AG09309 (cell line): ENCODE measurements around the gene DHDH.
"Not testable (repeated sequence)": the region's sequence is repeated elsewhere in the genome, so short reads cannot be mapped to it uniquely, and the experiment has no call there.

Experiments used
- DNase-seq: peaks from one replicate; pipeline ENCODE4 v3.0.0-alpha.2; 2010; ENCODE audit warnings: low read depth
- H3K4me3 ChIP-seq: 2 replicates; pipeline ENCODE4 v1.5.1; 2011; ENCODE audit warnings: mild to moderate bottlenecking, low read depth, low read length, moderate library complexity; ENCODE audit not compliant: control insufficient read depth
- CTCF ChIP-seq: IDR thresholded peaks from 2 replicates; pipeline ENCODE4 v1.5.1; 2011; ENCODE audit warnings: mild to moderate bottlenecking, low read depth, low read length, inconsistent platforms; ENCODE audit not compliant: insufficient read depth, control insufficient read depth; ENCODE audit errors: missing control alignments

DHDH gene

GRCh38 chr19:48933382-48933932 is at the start of gene DHDH:
Gene DHDH (plus strand): TSS chr19:48933699. CDS start chr19:48933722, 23 bp downstream.
- peak within 1 kb of the TSS; percentile 52 for H3K4me3 ChIP-seq
- no peak for DNase-seq
- TF ChIP-seq CTCF: no peak

- no peak for TF ChIP-seq CTCF
- no peak overlapping the region for H3K4me3 ChIP-seq
- DNase-seq: no peak
Measured at GRCh38 chr19:48883726-48884125, 49.8 kb upstream of the DHDH start.

GRCh38 chr19:48887861-48888612 is 45.5 kb upstream of the DHDH start:
- no peak for DNase-seq

GRCh38 chr19:48889496-48889895 is 44.0 kb upstream of the DHDH start:
- H3K4me3 ChIP-seq, DNase-seq: not testable (repeated sequence)

More at GRCh38 chr19:48887861-48888612, 45.5 kb upstream of the DHDH start:
- TF ChIP-seq CTCF: no peak
- H3K4me3 ChIP-seq: no peak overlapping the region

- no peak overlapping the region for H3K4me3 ChIP-seq
- DNase-seq: no peak
- TF ChIP-seq CTCF: no peak
Measured at GRCh38 chr19:48890551-48890950, 42.9 kb upstream of the DHDH start.

GRCh38 chr19:48895226-48895625 is 38.3 kb upstream of the DHDH start:
- H3K4me3 ChIP-seq: no peak overlapping the region
- DNase-seq: no peak
- no peak for TF ChIP-seq CTCF

- DNase-seq: no peak
- no peak overlapping the region for H3K4me3 ChIP-seq
- TF ChIP-seq CTCF: no peak
Measured at GRCh38 chr19:48896191-48896720, 37.2 kb upstream of the DHDH start.
